NB4 (cell line): ENCODE data around the gene INTS1.

ENCODE experiments used
- MYC ChIP-seq: IDR thresholded peaks from 2 replicates; pipeline ENCODE4 v1.6.1; 2011; ENCODE audit warnings: low read depth, low read length
- POLR2A ChIP-seq: IDR thresholded peaks from 2 replicates; pipeline ENCODE4 v1.6.1; 2011; ENCODE audit warnings: mild to moderate bottlenecking; ENCODE audit not compliant: insufficient read length; ENCODE audit errors: extremely low read depth
- TF ChIP-seq, protein P1 (sequence below): IDR thresholded peaks from one replicate; pipeline ENCODE4 v1.5.1; 2012; ENCODE audit warnings: low read depth, low read length

DNA sequence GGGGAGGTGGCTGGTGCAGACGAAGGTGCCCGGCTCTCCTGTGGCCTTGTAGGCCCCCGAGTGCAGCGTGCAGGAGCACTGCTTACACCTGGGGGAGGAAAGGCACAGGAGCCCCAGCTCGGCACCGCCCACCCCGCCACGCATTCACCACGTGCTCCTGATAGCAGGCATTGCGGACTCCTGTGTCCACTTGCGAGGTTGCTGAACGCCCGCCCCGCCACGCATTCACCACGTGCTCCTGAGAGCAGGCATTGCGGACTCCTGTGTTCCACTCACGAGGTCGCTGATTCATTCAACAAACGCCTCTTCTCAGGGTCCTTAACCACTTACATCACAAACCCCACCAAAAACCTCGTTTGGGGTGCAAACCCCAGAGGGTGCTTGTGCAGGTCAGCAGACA, 58.8 kb downstream of the INTS1 start:
- TF ChIP-seq MYC: no peak
- TF ChIP-seq POLR2A: no peak
- TF ChIP-seq, protein P1, sequence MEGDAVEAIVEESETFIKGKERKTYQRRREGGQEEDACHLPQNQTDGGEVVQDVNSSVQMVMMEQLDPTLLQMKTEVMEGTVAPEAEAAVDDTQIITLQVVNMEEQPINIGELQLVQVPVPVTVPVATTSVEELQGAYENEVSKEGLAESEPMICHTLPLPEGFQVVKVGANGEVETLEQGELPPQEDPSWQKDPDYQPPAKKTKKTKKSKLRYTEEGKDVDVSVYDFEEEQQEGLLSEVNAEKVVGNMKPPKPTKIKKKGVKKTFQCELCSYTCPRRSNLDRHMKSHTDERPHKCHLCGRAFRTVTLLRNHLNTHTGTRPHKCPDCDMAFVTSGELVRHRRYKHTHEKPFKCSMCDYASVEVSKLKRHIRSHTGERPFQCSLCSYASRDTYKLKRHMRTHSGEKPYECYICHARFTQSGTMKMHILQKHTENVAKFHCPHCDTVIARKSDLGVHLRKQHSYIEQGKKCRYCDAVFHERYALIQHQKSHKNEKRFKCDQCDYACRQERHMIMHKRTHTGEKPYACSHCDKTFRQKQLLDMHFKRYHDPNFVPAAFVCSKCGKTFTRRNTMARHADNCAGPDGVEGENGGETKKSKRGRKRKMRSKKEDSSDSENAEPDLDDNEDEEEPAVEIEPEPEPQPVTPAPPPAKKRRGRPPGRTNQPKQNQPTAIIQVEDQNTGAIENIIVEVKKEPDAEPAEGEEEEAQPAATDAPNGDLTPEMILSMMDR: no peak
